Endothelial cell of umbilical vein (primary cell): ENCODE results near the gene RAPGEF3. TPM values are rescaled to one million over a fixed set of nuclear protein-coding genes. Genes with fewer than 3 reads are reported as not detected.
A peak's percentile ranks its signal among the peaks of the same experiment; 100 is the strongest.

Source experiments
- BruUV-seq: library from RNA; stranded (reverse); fragments of 400-500 nt; replicated peaks from 2 replicates; lab custom pipeline; 2021; lab: Mats Ljungman, UMichigan
- CTCF ChIA-PET: fragments of 300-600, 350-600 bp; sonication (Branson Sonifier 250); formaldehyde crosslinking; loops from one replicate; lab custom pipeline; 2021; ENCODE audit warnings: antibody characterized with exemption, inconsistent platforms; lab: Charles Lee
- POLR2A ChIA-PET: fragments of 300-600, 350-600 bp; sonication (Branson Sonifier 250); formaldehyde crosslinking; loops from one replicate; lab custom pipeline; 2021; ENCODE audit warnings: antibody characterized with exemption, inconsistent platforms; lab: Charles Lee
- DNase-seq: peaks from one replicate; pipeline ENCODE4 v3.0.0-alpha.2; 2011; ENCODE audit warnings: low read depth, low spot score
- FAIRE-seq: peaks from 2 replicates; lab custom pipeline; 2011; peaks lifted over from hg19 to GRCh38; lab: Jason Lieb, UNC
- H2AFZ ChIP-seq: 2 replicates; pipeline ENCODE4 v1.6.0; 2012; ENCODE audit warnings: low read depth, low read length, control low read depth, inconsistent platforms
- H3K27ac ChIP-seq: 2 replicates; pipeline ENCODE4 v1.5.1; 2011; ENCODE audit warnings: low read depth, mild to moderate bottlenecking, control low read depth, low read length, moderate library complexity; ENCODE audit not compliant: insufficient read depth
- H3K27me3 ChIP-seq, 2 experiments: 2 replicates each; pipeline versions ENCODE4 v1.6.0 to v1.6.1; 2011; ENCODE audit warnings: low read length in 2 of 2, mixed read lengths in 1 of 2; ENCODE audit not compliant: control insufficient read depth in 2 of 2, insufficient read depth in 2 of 2
- H3K36me3 ChIP-seq, 2 experiments: 2 replicates in 1 of 2; 3 replicates in 1 of 2; pipeline ENCODE4 v1.5.1; 2011; ENCODE audit warnings: low read length in 2 of 2, mild to moderate bottlenecking in 1 of 2, moderate library complexity in 1 of 2; ENCODE audit not compliant: control insufficient read depth in 2 of 2, insufficient read depth in 2 of 2; ENCODE audit errors: extremely low read depth in 1 of 2
- H3K4me1 ChIP-seq: 3 replicates; pipeline ENCODE4 v1.5.1; 2011; ENCODE audit warnings: mild to moderate bottlenecking, low read length; ENCODE audit not compliant: control insufficient read depth, insufficient read depth; ENCODE audit errors: extremely low read depth
- H3K4me2 ChIP-seq: 2 replicates; pipeline ENCODE4 v1.6.1; 2011; ENCODE audit warnings: low read length, control low read depth, mixed read lengths; ENCODE audit not compliant: insufficient read depth
- H3K4me3 ChIP-seq, 3 experiments: fragments of 200-600 bp in 1 of 3; sonication (generic), shearing (Covaris generic) in 1 of 3; replicated peaks in 1 of 3; 2 replicates each; pipeline ENCODE4 v1.5.1; 2011 to 2016; ENCODE audit warnings: control low read depth in 3 of 3, low read length in 3 of 3, mild to moderate bottlenecking in 2 of 3, inconsistent platforms in 1 of 3, low read depth in 1 of 3, moderate library complexity in 1 of 3; ENCODE audit not compliant: insufficient read depth in 1 of 3
- H3K79me2 ChIP-seq: 2 replicates; pipeline ENCODE4 v1.6.0; 2012; ENCODE audit warnings: low read length, inconsistent platforms; ENCODE audit not compliant: control insufficient read depth, insufficient read depth
- H3K9ac ChIP-seq: replicated peaks from 2 replicates; pipeline ENCODE3; 2011; ENCODE audit warnings: low read length, control low read depth; ENCODE audit not compliant: insufficient read depth; ENCODE audit errors: extremely low read depth
- H3K9me1 ChIP-seq: replicated peaks from 3 replicates; pipeline ENCODE4 v1.6.0; 2011; ENCODE audit warnings: mild to moderate bottlenecking, low read length; ENCODE audit not compliant: control insufficient read depth, insufficient read depth; ENCODE audit errors: extremely low read depth
- H3K9me3 ChIP-seq: replicated peaks from 2 replicates; pipeline ENCODE4 v1.5.1; 2012; ENCODE audit warnings: low read length, inconsistent platforms; ENCODE audit not compliant: control insufficient read depth, insufficient read depth
- H4K20me1 ChIP-seq: replicated peaks from 2 replicates; pipeline ENCODE3; 2011; ENCODE audit warnings: mild to moderate bottlenecking, low read length; ENCODE audit not compliant: control insufficient read depth, insufficient read depth; ENCODE audit errors: extremely low read depth
- CTCF ChIP-seq, 2 donors: IDR thresholded peaks; 1 replicate in 1 of 2; 2 replicates in 1 of 2; pipeline ENCODE4 v1.5.1; 2011; ENCODE audit warnings: low read length in 2 of 2, mild to moderate bottlenecking in 2 of 2, moderate library complexity in 2 of 2, control low read depth in 1 of 2, inconsistent platforms in 1 of 2, low read depth in 1 of 2; ENCODE audit not compliant: insufficient read depth in 1 of 2; ENCODE audit errors: extremely low read depth in 1 of 2
- EZH2 ChIP-seq: IDR thresholded peaks from 2 replicates; pipeline ENCODE4 v1.6.1; 2012; ENCODE audit warnings: borderline replicate concordance, low read depth, mild to moderate bottlenecking, moderate library complexity, low read length, inconsistent platforms; ENCODE audit not compliant: severe bottlenecking
- FOS ChIP-seq: IDR thresholded peaks from 2 replicates; pipeline ENCODE4 v1.6.1; 2011; ENCODE audit warnings: mild to moderate bottlenecking, low read length, moderate library complexity, borderline replicate concordance; ENCODE audit not compliant: insufficient read depth
- GATA2 ChIP-seq: IDR thresholded peaks from 2 replicates; pipeline ENCODE4 v1.7.0; 2011; ENCODE audit warnings: low read depth, mild to moderate bottlenecking, moderate library complexity, mixed read lengths, low read length; ENCODE audit not compliant: insufficient read length, insufficient read depth
- JUN ChIP-seq: IDR thresholded peaks from 2 replicates; pipeline ENCODE4 v1.6.1; 2011; ENCODE audit warnings: borderline replicate concordance, low read depth; ENCODE audit not compliant: insufficient read length, insufficient read depth
- MAX ChIP-seq: IDR thresholded peaks from 2 replicates; pipeline ENCODE4 v1.6.1; 2011; ENCODE audit not compliant: insufficient read depth, insufficient read length
- POLR2A ChIP-seq: IDR thresholded peaks from 2 replicates; pipeline ENCODE4 v1.6.1; 2012; ENCODE audit warnings: low read depth, mild to moderate bottlenecking, control low read depth, low read length
- POLR2AphosphoS5 ChIP-seq: IDR thresholded peaks from 2 replicates; pipeline ENCODE4 v1.6.1; 2012; ENCODE audit warnings: low read depth, mild to moderate bottlenecking, control low read depth, low read length, moderate library complexity; ENCODE audit not compliant: insufficient read depth
- dilution Hi-C: fragments of 300-500 bp; cut with MboI; formaldehyde crosslinking; loops from one replicate; pipeline ENCODE4 v1.15.0; 2019; ENCODE audit warnings: low sequenced_read_pairs; ENCODE audit not compliant: extremely low pct_ligation_motif_present
- intact Hi-C: fragments of 100-400 bp; cut with micrococcal nuclease; formaldehyde crosslinking; loops from one replicate; pipeline ENCODE4 v1.10.0; 2022
- polyA plus RNA-seq, 4 experiments: library from polyadenylated mRNA; depleted of rRNA in 3 of 4; stranded (reverse) in 3 of 4; unstranded in 1 of 4; fragments of >200 nt; gene quantifications; 2 replicates each; pipeline versions ENCODE4 v1.2.1 to v1.2.3, GENCODE V29; 2011 to 2012; ENCODE audit warnings: missing spikeins in 1 of 4
- total RNA-seq: library from RNA; stranded (reverse); gene quantifications from 2 replicates; pipeline ENCODE4 v1.2.3, GENCODE V29; 2021

Gene RAPGEF3
- total and polyA plus RNA-seq, 2 donors (not counting 3 experiments of a cell fraction or from before 2014, with no cell fraction given), result 34.5 to 55.1 TPM

GRCh38 chr12:47717443-47718193 lies 41.1 kb downstream of the RAPGEF3 start:
- intact Hi-C loops, result loop anchor here (1.0 to 10.0 kb wide), 4 partner anchors 25 to 437 kb away; partner anchors contain the start of genes ASB8 and TMEM106C
- CTCF ChIA-PET, result interaction anchor here (0.6 to 11.5 kb wide), 17 partner anchors 10 to 232 kb away, joined by 3 to 172 read pairs (median 5); partner anchors contain the start of genes RAPGEF3 and SLC48A1
- Histone ChIP-seq H4K20me1 (no peaks in the 10 kb centered on the region), H3K27ac (peak overlapping the region; percentile 22), H3K9me3 (no peaks in the 10 kb centered on the region), H3K36me3 (no peaks in the 10 kb centered on the region), H3K79me2 (no peaks in the 10 kb centered on the region), H3K4me2 (no peak overlapping the region), H3K4me3 (no peak overlapping the region), H3K9ac (peak overlapping the region; percentile 58), H3K27me3 (no peaks in the 10 kb centered on the region), H2AFZ (peak overlapping the region; percentile 70), H3K9me1 (no peaks in the 10 kb centered on the region), H3K4me1 (peaks cover 7% of the 10 kb centered on the region)
- TF ChIP-seq CTCF (IDR thresholded peaks at IDR 0.05; ENCODE audit: extremely low read depth in 1 of 2, insufficient read depth in 1 of 2, low read depth in 1 of 2, low read length in 2 of 2), result peak; percentile 94 to 98
- no peak for TF ChIP-seq FOS
- FAIRE-seq, result peak; percentile 96
- POLR2A ChIA-PET, result no interaction called here
- dilution Hi-C loops, result no loop called here
- BruUV-seq, result no TSS peak
- peak; percentile 83 for DNase-seq

DNA sequence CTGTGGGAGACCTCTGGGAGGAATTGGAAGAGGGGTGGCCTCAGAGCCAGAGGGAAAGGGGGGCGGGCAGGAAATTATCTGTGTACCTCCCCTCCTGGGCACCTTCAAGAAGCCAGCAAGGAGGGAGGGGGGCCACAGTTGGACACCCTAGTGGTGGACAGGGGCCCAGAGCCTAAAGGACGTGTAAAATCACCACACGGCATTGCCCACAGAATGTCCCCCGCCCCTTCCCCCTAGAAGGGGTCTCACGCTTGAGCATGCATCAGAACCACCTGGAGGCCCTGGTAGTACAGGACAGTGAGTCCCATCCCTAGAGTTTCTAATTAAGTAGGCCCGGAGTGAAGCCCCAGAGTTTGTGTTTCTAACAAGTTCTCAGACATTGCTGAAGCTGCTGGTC lies 41.6 kb downstream of the RAPGEF3 start:
- Histone ChIP-seq H3K36me3 (no peaks in the 10 kb centered on the region), H3K4me1 (peaks cover 7% of the 10 kb centered on the region), H3K9ac (no peak overlapping the region), H4K20me1 (no peaks in the 10 kb centered on the region), H3K4me2 (no peak overlapping the region), H2AFZ (peak overlapping the region; percentile 29), H3K27ac (no peak overlapping the region), H3K9me3 (no peaks in the 10 kb centered on the region), H3K27me3 (no peaks in the 10 kb centered on the region), H3K79me2 (no peaks in the 10 kb centered on the region), H3K4me3 (no peak overlapping the region), H3K9me1 (no peaks in the 10 kb centered on the region)
- ChIA-PET CTCF (interaction anchor here (0.6 to 11.5 kb wide), 13 partner anchors 10 to 232 kb away, joined by 3 to 172 read pairs (median 6); partner anchors contain the start of genes RAPGEF3 and SLC48A1), POLR2A (no interaction called here)
- no peak for FAIRE-seq
- BruUV-seq, result no TSS peak
- no peak for TF ChIP-seq MAX
- no peak for TF ChIP-seq POLR2A
- no peak for TF ChIP-seq POLR2AphosphoS5
- TF ChIP-seq EZH2, result no peak
- no peak for TF ChIP-seq GATA2
- no peak for TF ChIP-seq JUN
- no peak for TF ChIP-seq FOS
- TF ChIP-seq CTCF (IDR thresholded peaks at IDR 0.05; ENCODE audit: extremely low read depth in 1 of 2, insufficient read depth in 1 of 2, low read depth in 1 of 2, low read length in 2 of 2), result no peak
- intact Hi-C loops (loop anchor here (1.0 to 10.0 kb wide), 4 partner anchors 25 to 438 kb away; partner anchors contain the start of genes ASB8 and TMEM106C), dilution Hi-C loops (no loop called here)
- no peak for DNase-seq
